BE2C (cell line): ENCODE results near the gene TBC1D22A.
"Not testable (repeated sequence)": the region's sequence is repeated elsewhere in the genome, so short reads cannot be mapped to it uniquely, and the experiment has no call there.

Experiments
- DNase-seq: peaks from one replicate; pipeline ENCODE4 v3.0.0-alpha.2; 2020
- H3K27me3 ChIP-seq: fragments of 250-450 bp; sonication (Bioruptor Pico); 2 replicates; pipeline ENCODE4 v1.5.1; 2020; ENCODE audit warnings: mild to moderate bottlenecking
- H3K36me3 ChIP-seq: fragments of 250-450 bp; sonication (Bioruptor Pico); 2 replicates; pipeline ENCODE4 v1.5.1; 2020; ENCODE audit warnings: mild to moderate bottlenecking
- H3K4me1 ChIP-seq: fragments of 250-450 bp; sonication (Bioruptor Pico); 2 replicates; pipeline ENCODE4 v1.5.1; 2020
- H3K4me3 ChIP-seq: 2 replicates; pipeline ENCODE4 v1.5.1; 2011; ENCODE audit warnings: low read depth, low read length
- H3K9me3 ChIP-seq: fragments of 250-450 bp; sonication (Bioruptor Pico); 2 replicates; pipeline ENCODE4 v1.5.1; 2020
- CTCF ChIP-seq: IDR thresholded peaks from 2 replicates; pipeline ENCODE4 v1.5.1; 2012; ENCODE audit warnings: mild to moderate bottlenecking, low read depth, low read length

The TBC1D22A gene

GRCh38 chr22:46977656-46978343 lies 215.3 kb downstream of the TBC1D22A start:
- Histone ChIP-seq H3K36me3 (no peaks in the 10 kb centered on the region), H3K9me3 (no peaks in the 10 kb centered on the region), H3K4me1 (no peaks in the 10 kb centered on the region; the same call in 1 of the 2 replicates), H3K4me3 (no peak overlapping the region), H3K27me3 (no peaks in the 10 kb centered on the region)
- TF ChIP-seq CTCF: no peak
- DNase-seq: no peak

- H3K27me3 ChIP-seq, H3K9me3 ChIP-seq, H3K4me1 ChIP-seq, H3K4me3 ChIP-seq, DNase-seq, H3K36me3 ChIP-seq: not testable (repeated sequence)
Measured at GRCh38 chr22:46978668-46979067, 216.2 kb downstream of the TBC1D22A start.

GRCh38 chr22:46979506-46979905 lies 217.1 kb downstream of the TBC1D22A start:
- Histone ChIP-seq H3K4me3 (no peak overlapping the region), H3K36me3 (no peaks in the 10 kb centered on the region), H3K27me3 (no peaks in the 10 kb centered on the region), H3K9me3 (no peaks in the 10 kb centered on the region), H3K4me1 (no peaks in the 10 kb centered on the region)
- no peak for TF ChIP-seq CTCF
- DNase-seq: no peak

GRCh38 chr22:46980392-46980791 lies 217.9 kb downstream of the TBC1D22A start:
- H3K36me3 ChIP-seq: no peaks in the 10 kb centered on the region
- no peak overlapping the region for H3K4me3 ChIP-seq
- TF ChIP-seq CTCF: no peak
- H3K27me3 ChIP-seq: no peaks in the 10 kb centered on the region
- no peaks in the 10 kb centered on the region for H3K4me1 ChIP-seq
- no peaks in the 10 kb centered on the region for H3K9me3 ChIP-seq
- no peak for DNase-seq

GRCh38 chr22:46982635-46983034 lies 220.2 kb downstream of the TBC1D22A start:
- H3K9me3 ChIP-seq: no peaks in the 10 kb centered on the region; the same call in 1 of the 2 replicates
- TF ChIP-seq CTCF: no peak
- no peak overlapping the region for H3K4me3 ChIP-seq
- no peaks in the 10 kb centered on the region for H3K36me3 ChIP-seq
- DNase-seq: no peak
- no peaks in the 10 kb centered on the region for H3K4me1 ChIP-seq
- no peaks in the 10 kb centered on the region for H3K27me3 ChIP-seq

GRCh38 chr22:46983046-46983445 lies 220.6 kb downstream of the TBC1D22A start:
- H3K4me3 ChIP-seq: no peak overlapping the region
- no peak for TF ChIP-seq CTCF
- DNase-seq: no peak
- H3K27me3 ChIP-seq: no peaks in the 10 kb centered on the region
- H3K9me3 ChIP-seq: no peaks in the 10 kb centered on the region; the same call in 1 of the 2 replicates
- no peaks in the 10 kb centered on the region for H3K36me3 ChIP-seq
- no peaks in the 10 kb centered on the region for H3K4me1 ChIP-seq
